Muscle layer of colon (tissue), 2 donors: ENCODE results near the gene SHANK2.

ENCODE experiments used
- H3K27ac ChIP-seq: one replicate; pipeline ENCODE4 v1.7.0; 2013; ENCODE audit warnings: low read depth, mild to moderate bottlenecking, low read length, moderate library complexity
- H3K27me3 ChIP-seq, 2 donors: one replicate each; pipeline ENCODE4 v1.7.0; 2013; ENCODE audit warnings: low read length in 2 of 2, mild to moderate bottlenecking in 2 of 2; ENCODE audit not compliant: insufficient read depth in 2 of 2, control insufficient read depth in 1 of 2
- H3K36me3 ChIP-seq: one replicate; pipeline ENCODE4 v1.7.0; 2013; ENCODE audit warnings: mild to moderate bottlenecking, low read length; ENCODE audit not compliant: insufficient read depth
- H3K4me1 ChIP-seq: one replicate; pipeline ENCODE4 v1.7.0; 2013; ENCODE audit warnings: mild to moderate bottlenecking, low read length; ENCODE audit not compliant: insufficient read depth
- H3K4me3 ChIP-seq, 2 donors: one replicate each; pipeline ENCODE4 v1.7.0; 2013; ENCODE audit warnings: low read length in 2 of 2, low read depth in 1 of 2, mild to moderate bottlenecking in 1 of 2, moderate library complexity in 1 of 2
- H3K9ac ChIP-seq: one replicate; pipeline ENCODE4 v1.7.0; 2013; ENCODE audit warnings: low read length
- H3K9me3 ChIP-seq: one replicate; pipeline ENCODE4 v1.7.0; 2013; ENCODE audit warnings: mild to moderate bottlenecking, low read length
- donor health status: abdominal sarcoma.
- donor health status: Adenocarcinoma of cecum.

Gene SHANK2

DNA sequence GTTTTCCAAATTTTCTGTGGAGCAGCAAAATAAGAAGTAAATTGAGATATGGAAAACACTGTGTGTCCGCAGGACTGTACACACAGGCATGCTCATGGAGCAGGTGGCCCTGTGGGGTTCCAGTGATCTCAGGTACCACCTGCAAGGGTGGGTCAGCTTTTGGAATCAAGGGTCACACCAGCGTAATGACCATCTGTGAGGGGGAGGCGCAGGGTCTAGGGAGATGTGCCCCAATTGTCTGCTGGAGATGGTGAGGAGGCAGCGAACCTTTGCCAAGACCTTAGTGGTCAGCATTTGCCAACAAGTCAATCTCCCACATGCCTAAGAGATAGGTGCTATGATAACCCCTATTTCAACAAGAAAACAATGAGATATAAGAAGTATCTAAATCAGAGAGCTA is 49.4 kb downstream of the SHANK2 start:
- H3K4me3 ChIP-seq: no peak overlapping the region
- no peak overlapping the region for H3K27ac ChIP-seq
- H3K9ac ChIP-seq: no peak overlapping the region
- H3K9me3 ChIP-seq: no peaks in the 10 kb centered on the region
- no peaks in the 10 kb centered on the region for H3K36me3 ChIP-seq
- H3K27me3 ChIP-seq: no peaks in the 10 kb centered on the region
- peaks cover 8% of the 10 kb centered on the region for H3K4me1 ChIP-seq

DNA sequence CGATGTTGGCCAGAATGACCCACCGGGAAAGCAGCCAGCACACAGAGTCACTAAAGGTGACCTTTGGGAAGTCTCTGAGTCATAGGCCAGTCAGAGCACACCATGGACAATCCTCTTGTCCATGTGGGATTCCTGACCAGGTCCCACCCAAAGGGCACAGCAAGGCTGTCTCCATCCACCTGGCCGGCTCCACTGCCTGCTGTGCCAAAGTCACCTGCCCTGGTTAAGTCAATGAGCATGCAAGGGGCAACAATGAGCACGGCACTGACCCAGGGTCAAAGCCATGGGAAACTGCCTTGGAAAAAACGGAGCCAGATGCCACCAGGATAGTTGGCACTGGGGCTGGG is 49.8 kb downstream of the SHANK2 start:
- Histone ChIP-seq H3K36me3 (no peaks in the 10 kb centered on the region), H3K27ac (no peak overlapping the region), H3K27me3 (no peaks in the 10 kb centered on the region), H3K4me3 (no peak overlapping the region), H3K9ac (no peak overlapping the region), H3K9me3 (no peaks in the 10 kb centered on the region), H3K4me1 (peaks cover 8% of the 10 kb centered on the region)
